ENCODE measurements around the gene RFNG.

DNA sequence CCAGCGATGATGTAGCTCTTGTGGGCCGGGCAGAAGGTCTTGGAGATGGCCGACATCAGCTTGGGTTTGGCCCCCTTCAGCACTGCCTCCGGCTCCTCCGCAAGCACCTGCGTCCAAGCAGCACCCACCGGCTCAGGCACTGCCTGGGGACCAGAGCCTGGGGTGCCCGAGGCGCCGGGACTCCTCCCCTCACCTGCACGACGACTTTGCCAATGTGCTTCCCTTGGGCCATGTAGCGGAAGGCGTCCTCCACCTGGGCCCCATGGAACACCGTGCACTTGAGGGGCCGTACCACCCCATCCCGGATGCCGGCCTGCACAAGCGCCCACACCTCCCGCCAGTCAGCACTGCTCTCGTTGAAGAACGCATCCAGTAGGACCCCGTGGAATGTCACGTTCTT lies 31.4 kb upstream of the RFNG start:
- TF ChIP-seq, protein P1, sequence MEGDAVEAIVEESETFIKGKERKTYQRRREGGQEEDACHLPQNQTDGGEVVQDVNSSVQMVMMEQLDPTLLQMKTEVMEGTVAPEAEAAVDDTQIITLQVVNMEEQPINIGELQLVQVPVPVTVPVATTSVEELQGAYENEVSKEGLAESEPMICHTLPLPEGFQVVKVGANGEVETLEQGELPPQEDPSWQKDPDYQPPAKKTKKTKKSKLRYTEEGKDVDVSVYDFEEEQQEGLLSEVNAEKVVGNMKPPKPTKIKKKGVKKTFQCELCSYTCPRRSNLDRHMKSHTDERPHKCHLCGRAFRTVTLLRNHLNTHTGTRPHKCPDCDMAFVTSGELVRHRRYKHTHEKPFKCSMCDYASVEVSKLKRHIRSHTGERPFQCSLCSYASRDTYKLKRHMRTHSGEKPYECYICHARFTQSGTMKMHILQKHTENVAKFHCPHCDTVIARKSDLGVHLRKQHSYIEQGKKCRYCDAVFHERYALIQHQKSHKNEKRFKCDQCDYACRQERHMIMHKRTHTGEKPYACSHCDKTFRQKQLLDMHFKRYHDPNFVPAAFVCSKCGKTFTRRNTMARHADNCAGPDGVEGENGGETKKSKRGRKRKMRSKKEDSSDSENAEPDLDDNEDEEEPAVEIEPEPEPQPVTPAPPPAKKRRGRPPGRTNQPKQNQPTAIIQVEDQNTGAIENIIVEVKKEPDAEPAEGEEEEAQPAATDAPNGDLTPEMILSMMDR (conservative IDR thresholded peaks at IDR 0.05; ENCODE audit: low read depth, low read length): no peak
- TF ChIP-seq BHLHE40 (IDR thresholded peaks at IDR 0.05; ENCODE audit: low read depth, low read length) (no peak), CEBPB (IDR thresholded peaks at IDR 0.05; ENCODE audit: low read depth, low read length) (no peak), POLR2A (IDR thresholded peaks at IDR 0.05; ENCODE audit: low read depth, low read length) (no peak), CHD1 (IDR thresholded peaks at IDR 0.05; ENCODE audit: low read depth, low read length) (no peak), SMC3 (IDR thresholded peaks at IDR 0.05; ENCODE audit: low read depth, low read length) (no peak), MAFK (IDR thresholded peaks at IDR 0.05; ENCODE audit: low read depth, low read length) (no peak), MXI1 (IDR thresholded peaks at IDR 0.05; ENCODE audit: borderline replicate concordance, low read depth, low read length) (no peak), RCOR1 (IDR thresholded peaks at IDR 0.05; ENCODE audit: insufficient replicate concordance, low read length) (no peak), FOS (IDR thresholded peaks at IDR 0.05; ENCODE audit: low read depth, low read length) (no peak)
